Endothelial cell (in vitro differentiated cells): ENCODE data around the gene BSCL2. TPM values are rescaled to one million over a fixed set of nuclear protein-coding genes. Genes with fewer than 3 reads are reported as not detected.
"Not testable (repeated sequence)": the region's sequence is repeated elsewhere in the genome, so short reads cannot be mapped to it uniquely, and the experiment has no call there.

Source experiments
- DNase-seq: peaks from one replicate; pipeline ENCODE4 v3.0.0; 2021; ENCODE audit warnings: low spot score
- H3K27ac Mint-ChIP-seq: one replicate; pipeline ENCODE4 v1.8.0; 2021; ENCODE audit warnings: mixed read lengths, inconsistent platforms; ENCODE audit not compliant: unreplicated experiment
- H3K27me3 Mint-ChIP-seq: one replicate; pipeline ENCODE4 v1.8.0; 2021; ENCODE audit warnings: mild to moderate bottlenecking, moderate library complexity, mixed read lengths, inconsistent platforms; ENCODE audit not compliant: unreplicated experiment
- H3K36me3 Mint-ChIP-seq: one replicate; pipeline ENCODE4 v1.8.0; 2021; ENCODE audit warnings: mild to moderate bottlenecking, low read depth, mixed read lengths, inconsistent platforms; ENCODE audit not compliant: unreplicated experiment
- H3K4me1 Mint-ChIP-seq: one replicate; pipeline ENCODE4 v1.8.0; 2021; ENCODE audit warnings: mild to moderate bottlenecking, mixed read lengths, inconsistent platforms; ENCODE audit not compliant: unreplicated experiment
- H3K4me3 Mint-ChIP-seq: one replicate; pipeline ENCODE4 v1.8.0; 2021; ENCODE audit warnings: mild to moderate bottlenecking, mixed read lengths, inconsistent platforms; ENCODE audit not compliant: unreplicated experiment
- H3K9me3 Mint-ChIP-seq: one replicate; pipeline ENCODE4 v1.8.0; 2021; ENCODE audit warnings: mixed read lengths, inconsistent platforms; ENCODE audit not compliant: unreplicated experiment
- total RNA-seq: library from RNA; stranded (reverse); fragmentation: NEBNext Ultra II Directional; extraction: Animal tissue kit (Norgen Biotek cat#: 25700); gene quantifications from one replicate; pipeline ENCODE4 v1.2.1, GENCODE V29; 2021; ENCODE audit not compliant: unreplicated experiment
- TF ChIP-seq, protein P1 (sequence below): fragments of 200-600 bp; sonication (generic); IDR thresholded peaks from one replicate; pipeline ENCODE4 v1.5.0; 2021; ENCODE audit warnings: antibody characterized with exemption; ENCODE audit not compliant: unreplicated experiment

Gene BSCL2
- total RNA-seq, 1 donor from 2014 or later: 53.6 TPM

DNA sequence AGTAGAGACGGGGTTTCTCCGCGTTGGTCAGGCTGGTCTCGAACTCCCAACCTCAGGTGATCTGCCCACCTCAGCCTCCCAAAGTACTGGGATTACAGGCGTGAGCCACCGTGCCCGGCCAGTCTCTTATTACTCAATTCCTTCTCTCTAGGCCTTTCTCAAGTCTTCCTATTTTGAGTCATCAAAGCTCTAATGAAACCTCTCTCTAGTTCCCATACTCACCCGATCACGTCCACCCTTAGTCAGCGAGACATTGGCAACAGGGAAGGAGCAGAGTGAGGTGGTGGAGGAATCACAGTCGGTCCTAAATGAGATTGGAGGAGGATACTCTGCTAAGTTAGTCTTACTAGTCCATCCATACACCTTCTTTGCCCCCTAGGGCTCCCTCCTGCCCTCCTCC lies 5.0 kb downstream of the BSCL2 start:
- Mint-ChIP-seq H3K4me1 (peaks cover 7% of the 10 kb centered on the region), H3K27me3 (peaks cover 11% of the 10 kb centered on the region), H3K36me3 (peaks cover 14% of the 10 kb centered on the region), H3K27ac (no peak overlapping the region), H3K9me3 (no peaks in the 10 kb centered on the region), H3K4me3 (no peak overlapping the region)
- TF ChIP-seq, protein P1, sequence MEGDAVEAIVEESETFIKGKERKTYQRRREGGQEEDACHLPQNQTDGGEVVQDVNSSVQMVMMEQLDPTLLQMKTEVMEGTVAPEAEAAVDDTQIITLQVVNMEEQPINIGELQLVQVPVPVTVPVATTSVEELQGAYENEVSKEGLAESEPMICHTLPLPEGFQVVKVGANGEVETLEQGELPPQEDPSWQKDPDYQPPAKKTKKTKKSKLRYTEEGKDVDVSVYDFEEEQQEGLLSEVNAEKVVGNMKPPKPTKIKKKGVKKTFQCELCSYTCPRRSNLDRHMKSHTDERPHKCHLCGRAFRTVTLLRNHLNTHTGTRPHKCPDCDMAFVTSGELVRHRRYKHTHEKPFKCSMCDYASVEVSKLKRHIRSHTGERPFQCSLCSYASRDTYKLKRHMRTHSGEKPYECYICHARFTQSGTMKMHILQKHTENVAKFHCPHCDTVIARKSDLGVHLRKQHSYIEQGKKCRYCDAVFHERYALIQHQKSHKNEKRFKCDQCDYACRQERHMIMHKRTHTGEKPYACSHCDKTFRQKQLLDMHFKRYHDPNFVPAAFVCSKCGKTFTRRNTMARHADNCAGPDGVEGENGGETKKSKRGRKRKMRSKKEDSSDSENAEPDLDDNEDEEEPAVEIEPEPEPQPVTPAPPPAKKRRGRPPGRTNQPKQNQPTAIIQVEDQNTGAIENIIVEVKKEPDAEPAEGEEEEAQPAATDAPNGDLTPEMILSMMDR: no peak
- no peak for DNase-seq

DNA sequence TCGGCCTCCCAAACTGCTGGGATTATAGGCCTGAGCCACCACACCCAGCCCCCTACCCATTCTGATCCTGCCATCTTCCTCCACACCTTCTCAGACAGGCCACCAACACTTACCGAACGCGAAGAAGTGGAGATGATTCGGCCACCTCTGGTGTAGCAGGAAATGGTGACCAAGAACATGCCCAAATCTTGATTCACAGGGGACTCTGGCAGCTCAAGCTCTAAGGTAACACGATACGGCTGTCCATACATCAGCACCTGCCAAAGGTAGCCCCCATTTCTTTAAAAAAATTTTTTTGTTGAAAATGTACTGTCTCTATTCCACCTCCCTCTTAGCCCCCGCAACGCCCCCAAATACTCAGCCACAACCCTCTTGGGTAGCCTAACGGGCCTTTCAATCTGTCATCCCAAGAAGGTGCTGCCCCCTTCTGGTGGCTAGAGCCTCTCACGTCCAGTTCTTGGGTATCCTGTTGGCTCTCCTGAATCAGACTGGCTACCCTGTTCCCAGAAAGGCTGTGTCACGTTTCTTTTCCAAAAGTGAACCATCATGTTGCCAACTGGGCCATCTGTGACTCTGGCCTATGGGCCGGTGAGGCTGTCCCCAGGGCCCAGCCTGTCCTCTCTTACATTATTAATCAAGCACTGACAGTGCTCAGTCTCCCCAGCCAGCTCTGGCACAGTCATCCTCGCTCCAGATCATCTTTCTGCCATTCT lies 12.6 kb downstream of the BSCL2 start:
- Mint-ChIP-seq H3K36me3 (peaks cover 17% of the 10 kb centered on the region), H3K27me3 (peaks cover 4% of the 10 kb centered on the region), H3K27ac (no peak overlapping the region), H3K4me3 (no peak overlapping the region), H3K9me3 (no peaks in the 10 kb centered on the region), H3K4me1 (peaks cover 10% of the 10 kb centered on the region)
- peak; percentile 78 for DNase-seq
- TF ChIP-seq, protein P1: peak; percentile 70

DNA sequence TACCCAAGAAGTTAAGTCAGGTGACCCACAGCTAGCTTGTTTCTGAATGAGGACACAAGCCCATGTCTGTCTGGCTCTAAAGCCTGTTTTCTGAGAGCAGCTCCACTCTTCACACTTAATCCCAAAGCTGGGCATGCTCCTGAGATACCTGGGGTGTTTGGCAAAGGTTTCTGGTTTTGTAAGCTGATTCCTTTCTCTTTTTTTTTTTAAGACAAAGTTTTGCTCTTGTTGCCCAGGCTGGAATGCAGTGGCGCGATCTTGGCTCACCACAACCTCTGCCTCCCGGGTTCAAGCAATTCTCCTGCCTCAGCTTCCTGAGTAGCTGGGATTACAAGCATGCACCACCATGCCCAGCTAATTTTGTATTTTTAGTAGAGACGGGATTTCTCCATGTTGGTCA lies 13.6 kb downstream of the BSCL2 start:
- not testable (repeated sequence) for H3K4me3 Mint-ChIP-seq, H3K27ac Mint-ChIP-seq, H3K9me3 Mint-ChIP-seq, DNase-seq, H3K27me3 Mint-ChIP-seq, H3K4me1 Mint-ChIP-seq
- peaks cover 24% of the 10 kb centered on the region for H3K36me3 Mint-ChIP-seq

DNA sequence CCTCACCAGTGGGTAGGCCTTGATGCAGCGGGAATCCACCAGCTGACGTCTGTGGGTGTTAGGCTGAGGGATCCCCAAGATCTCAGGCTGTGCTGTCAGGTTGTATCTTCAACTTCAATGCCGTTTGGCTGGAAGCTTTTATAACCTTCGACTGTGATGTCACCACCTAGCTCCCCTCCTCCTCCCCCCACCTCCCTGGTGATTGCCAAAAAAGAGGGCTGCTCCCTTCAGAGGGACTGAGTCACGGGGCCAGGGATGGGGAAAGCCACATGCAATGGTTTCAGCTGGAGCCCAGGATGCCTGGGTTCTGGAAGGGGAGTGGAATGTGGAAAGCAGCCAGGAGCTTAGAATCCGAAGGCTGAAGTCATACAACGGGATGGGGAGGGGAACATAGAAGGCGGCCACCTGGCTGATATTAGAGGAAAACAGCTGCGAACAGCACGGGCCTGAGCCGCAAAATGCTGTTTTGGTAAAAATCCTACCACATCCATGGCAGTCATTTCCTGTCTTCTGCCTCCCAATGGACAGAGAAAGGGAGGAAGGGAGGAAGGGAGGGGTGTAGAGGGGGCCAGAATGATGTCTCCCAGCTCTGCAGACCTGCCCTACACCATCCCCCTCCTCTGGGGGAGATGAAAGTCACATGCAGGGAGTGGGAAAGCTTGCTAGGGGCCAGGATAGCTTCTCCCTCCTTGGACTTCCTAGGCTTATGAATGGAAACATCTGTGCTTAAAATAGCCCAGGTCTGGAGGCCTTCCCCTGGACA lies 17.6 kb downstream of the BSCL2 start, which contains the start of gene LRRN4CL:
Gene LRRN4CL (minus strand): TSS at position 110 of the 763 bp plus-strand sequence. CDS start 1,022 bp downstream, outside the sequence.
- DNase-seq: no peak
- Mint-ChIP-seq H3K4me3 (peak within 1 kb of the TSS; percentile 37), H3K27me3 (peaks cover 3% of the 10 kb centered on the region), H3K4me1 (peaks cover 10% of the 10 kb centered on the region), H3K27ac (peak within 1 kb of the TSS; percentile 15), H3K36me3 (peaks cover 24% of the 10 kb centered on the region), H3K9me3 (no peaks in the 10 kb centered on the region)
- TF ChIP-seq, protein P1: no peak

DNA sequence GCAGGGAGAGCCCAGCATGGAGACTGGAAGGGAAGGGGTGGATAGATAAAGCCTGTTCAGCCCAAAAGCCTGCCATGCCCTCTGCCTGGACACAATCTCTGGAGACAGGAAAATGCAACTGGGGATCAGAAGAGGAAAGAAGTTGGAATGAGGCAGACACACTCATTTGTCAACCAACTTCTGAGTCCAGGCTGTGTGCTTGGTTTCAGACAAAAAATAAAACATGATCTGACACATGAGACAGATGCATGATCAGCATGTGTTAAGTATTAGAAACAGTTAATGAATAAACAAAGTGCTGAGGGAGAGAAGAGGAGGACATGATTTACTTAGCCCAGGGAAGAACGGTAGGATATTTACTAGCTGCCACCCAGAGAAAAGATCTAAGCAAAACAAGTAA lies 18.7 kb downstream of the BSCL2 start:
- Mint-ChIP-seq H3K27ac (peak overlapping the region; percentile 15), H3K9me3 (no peaks in the 10 kb centered on the region), H3K4me1 (peaks cover 10% of the 10 kb centered on the region), H3K27me3 (peaks cover 3% of the 10 kb centered on the region), H3K36me3 (peaks cover 24% of the 10 kb centered on the region), H3K4me3 (peak overlapping the region; percentile 37)
- DNase-seq: no peak
- TF ChIP-seq, protein P1: no peak
